PC-3 (cell line): Measurements from ENCODE around the gene AKAP5. TPM values are rescaled to one million over a fixed set of nuclear protein-coding genes. Genes with fewer than 3 reads are reported as not detected.
A peak's percentile ranks its signal among the peaks of the same experiment; 100 is the strongest.

Source experiments
- ATAC-seq: fragments of 200-7000 bp; cut with Tn5 transposase; 2 replicates; pipeline ENCODE4 v1.9.1; 2020; ENCODE audit warnings: mild to moderate bottlenecking, moderate library complexity
- BruUV-seq: library from RNA; stranded (reverse); fragments of 400-500 nt; replicated peaks from 2 replicates; lab custom pipeline; 2021; lab: Mats Ljungman, UMichigan
- CTCF ChIA-PET: fragments of 300-600 bp; sonication (Branson Sonifier 250); formaldehyde crosslinking; loops from one replicate; lab custom pipeline; 2022; ENCODE audit warnings: antibody characterized with exemption; lab: Charles Lee
- POLR2A ChIA-PET: fragments of 300-600 bp; sonication (Branson Sonifier 250); formaldehyde crosslinking; loops from one replicate; lab custom pipeline; 2022; ENCODE audit warnings: antibody characterized with exemption; ENCODE audit not compliant: unreplicated experiment; lab: Charles Lee
- DNase-seq: peaks from one replicate; pipeline ENCODE4 v3.0.0-alpha.2; 2015
- H2AFZ ChIP-seq: fragments of 300-600 bp; sonication (generic); 2 replicates; pipeline ENCODE4 v1.6.0; 2016; ENCODE audit warnings: antibody characterized with exemption, low read length
- H3F3A ChIP-seq: fragments of 300-600 bp; sonication (generic); one replicate; pipeline ENCODE4 v1.6.0; 2017; ENCODE audit warnings: antibody characterized with exemption, low read length, control low read depth, mild to moderate bottlenecking; ENCODE audit not compliant: unreplicated experiment
- H3K27ac ChIP-seq: fragments of 300-600 bp; sonication (generic); 2 replicates; pipeline ENCODE4 v1.5.1; 2016; ENCODE audit warnings: mild to moderate bottlenecking, low read length
- H3K27me3 ChIP-seq: fragments of 300-600 bp; sonication (generic); 2 replicates; pipeline ENCODE4 v1.6.1; 2016; ENCODE audit warnings: low read length, mixed read lengths
- H3K36me3 ChIP-seq: fragments of 300-600 bp; sonication (generic); 2 replicates; pipeline ENCODE4 v1.6.1; 2016; ENCODE audit warnings: low read depth, mixed run types, low read length, mixed read lengths
- H3K4me1 ChIP-seq: fragments of 300-600 bp; sonication (generic); 2 replicates; pipeline ENCODE4 v1.5.1; 2016; ENCODE audit warnings: low read length; ENCODE audit not compliant: insufficient read depth
- H3K4me2 ChIP-seq: fragments of 300-600 bp; sonication (generic); 2 replicates; pipeline ENCODE4 v1.6.0; 2016; ENCODE audit warnings: low read length
- H3K4me3 ChIP-seq: fragments of 300-600 bp; sonication (generic); 2 replicates; pipeline ENCODE4 v1.5.1; 2016; ENCODE audit warnings: mild to moderate bottlenecking, low read length, mixed read lengths
- H3K79me2 ChIP-seq: fragments of 300-600 bp; sonication (generic); 2 replicates; pipeline ENCODE4 v1.6.1; 2017; ENCODE audit warnings: low read length, mixed read lengths
- H3K9ac ChIP-seq: fragments of 300-600 bp; sonication (generic); 2 replicates; pipeline ENCODE4 v1.6.0; 2016; ENCODE audit warnings: mild to moderate bottlenecking, low read length
- H3K9me2 ChIP-seq: fragments of 300-600 bp; sonication (generic); replicated peaks from 2 replicates; pipeline ENCODE4 v1.6.1; 2016; ENCODE audit warnings: mixed run types, low read length, mixed read lengths
- H3K9me3 ChIP-seq: fragments of 300-600 bp; sonication (generic); 2 replicates; pipeline ENCODE4 v1.6.1; 2016; ENCODE audit warnings: low read length, mixed read lengths
- H4K20me1 ChIP-seq: fragments of 300-600 bp; sonication (generic); 2 replicates; pipeline ENCODE4 v1.6.1; 2016; ENCODE audit warnings: low read length, mixed read lengths
- CTCF ChIP-seq: fragments of 300-600 bp; sonication (generic); conservative IDR thresholded peaks from 2 replicates; pipeline ENCODE4 v1.5.1; 2017; ENCODE audit warnings: antibody characterized with exemption, low read depth, mild to moderate bottlenecking, low read length
- EZH2 ChIP-seq: fragments of 300-600 bp; sonication (generic); IDR thresholded peaks from one replicate; pipeline ENCODE4 v1.6.1; 2017; ENCODE audit warnings: antibody characterized with exemption, mild to moderate bottlenecking, low read length; ENCODE audit not compliant: unreplicated experiment
- EZH2phosphoT487 ChIP-seq: fragments of 300-600 bp; sonication (generic); IDR thresholded peaks from 2 replicates; pipeline ENCODE4 v1.6.1; 2018; ENCODE audit warnings: mild to moderate bottlenecking, antibody characterized with exemption, low read length, borderline replicate concordance
- intact Hi-C: fragments of 100-400 bp; cut with micrococcal nuclease; formaldehyde crosslinking; loops from 2 replicates; pipeline ENCODE4 v1.9.0; 2023
- total RNA-seq: library from RNA; depleted of rRNA; stranded (reverse); fragments of >200 nt; gene quantifications from 2 replicates; pipeline ENCODE4 v1.2.3, GENCODE V29; 2014

The AKAP5 gene
- total RNA-seq, 1 experiment from 2014 or later: 0.58 TPM

GRCh38 chr14:64509036-64509435, 43.7 kb downstream of the AKAP5 start:
- no peak overlapping the region for H3K9ac ChIP-seq
- H3K9me3 ChIP-seq: no peaks in the 10 kb centered on the region
- no peak overlapping the region for H3K27ac ChIP-seq
- intact Hi-C loops: loop anchor here (10.0 kb wide), 1 partner anchor 164 kb away; no protein-coding TSS in a partner anchor
- H2AFZ ChIP-seq: no peak overlapping the region
- CTCF ChIA-PET: no interaction called here
- no peak for ATAC-seq
- TF ChIP-seq CTCF (no peak), EZH2 (no peak), EZH2phosphoT487 (no peak)
- peaks cover 11% of the 10 kb centered on the region; the same call in 1 of the 2 replicates for H3K36me3 ChIP-seq
- no peak for DNase-seq
- no peak overlapping the region for H3K4me2 ChIP-seq
- BruUV-seq: no TSS peak
- POLR2A ChIA-PET: interaction anchor here (0.6 kb wide), 1 partner anchor 171 kb away, joined by 3 read pairs; no protein-coding TSS in a partner anchor
- peaks cover 76% of the 10 kb centered on the region for H4K20me1 ChIP-seq
- H3K27me3 ChIP-seq: no peaks in the 10 kb centered on the region
- H3K9me2 ChIP-seq: no peaks in the 10 kb centered on the region
- H3F3A ChIP-seq: no peaks in the 10 kb centered on the region
- peaks cover 39% of the 10 kb centered on the region for H3K4me1 ChIP-seq
- peaks cover 94% of the 10 kb centered on the region for H3K79me2 ChIP-seq
- no peak overlapping the region for H3K4me3 ChIP-seq

- ATAC-seq (peak; percentile 37), DNase-seq (peak; percentile 88)
- Histone ChIP-seq H3K9me3 (no peaks in the 10 kb centered on the region), H3K27ac (0 out of 2 replicates have a peak overlapping the region, but pooled peaks have one; percentile 12), H3K27me3 (no peaks in the 10 kb centered on the region), H2AFZ (0 out of 2 replicates have a peak overlapping the region, but pooled peaks have one; percentile 14), H3K4me2 (peak overlapping the region; percentile 41), H3K9me2 (no peaks in the 10 kb centered on the region), H3K9ac (no peak overlapping the region), H3K4me1 (peaks cover 54% of the 10 kb centered on the region), H3K4me3 (no peak overlapping the region), H3F3A (no peaks in the 10 kb centered on the region), H4K20me1 (peaks cover 80% of the 10 kb centered on the region), H3K36me3 (peaks cover 11% of the 10 kb centered on the region; the same call in 1 of the 2 replicates), H3K79me2 (peaks cover 100% of the 10 kb centered on the region)
- ChIA-PET CTCF (interaction anchor here (0.5 to 1.0 kb wide), 7 partner anchors 9 to 167 kb away, joined by 3 to 8 read pairs (median 3); partner anchors contain the start of gene MTHFD1), POLR2A (no interaction called here)
- intact Hi-C loops: loop anchor here (2.0 kb wide), 1 partner anchor 126 kb away; no protein-coding TSS in a partner anchor
- TF ChIP-seq EZH2phosphoT487 (no peak), CTCF (peak; percentile 98)
- no TSS peak for BruUV-seq
These were observed 45.7 kb downstream of the AKAP5 start for GRCh38 chr14:64510825-64511671.

- Histone ChIP-seq H3K9ac (no peak overlapping the region), H3K9me2 (no peaks in the 10 kb centered on the region), H3K9me3 (no peaks in the 10 kb centered on the region), H3K4me3 (no peak overlapping the region), H2AFZ (no peak overlapping the region), H3K4me2 (no peak overlapping the region), H3F3A (no peaks in the 10 kb centered on the region), H3K79me2 (peaks cover 98% of the 10 kb centered on the region), H3K36me3 (peaks cover 13% of the 10 kb centered on the region; the same call in 1 of the 2 replicates), H3K27ac (no peak overlapping the region), H4K20me1 (peaks cover 75% of the 10 kb centered on the region), H3K27me3 (no peaks in the 10 kb centered on the region), H3K4me1 (peaks cover 34% of the 10 kb centered on the region)
- intact Hi-C loops: no loop called here
- CTCF ChIA-PET: no interaction called here
- POLR2A ChIA-PET: no interaction called here
- BruUV-seq: no TSS peak
- TF ChIP-seq CTCF: no peak
- no peak for TF ChIP-seq EZH2phosphoT487
- no peak for TF ChIP-seq EZH2
- DNase-seq (no peak), ATAC-seq (no peak)
These were observed 48.0 kb downstream of the AKAP5 start for GRCh38 chr14:64513271-64513670.
